ENCODE data around the gene PVALB.
A peak's percentile ranks its signal among the peaks of the same experiment; 100 is the strongest.

The PVALB gene

DNA sequence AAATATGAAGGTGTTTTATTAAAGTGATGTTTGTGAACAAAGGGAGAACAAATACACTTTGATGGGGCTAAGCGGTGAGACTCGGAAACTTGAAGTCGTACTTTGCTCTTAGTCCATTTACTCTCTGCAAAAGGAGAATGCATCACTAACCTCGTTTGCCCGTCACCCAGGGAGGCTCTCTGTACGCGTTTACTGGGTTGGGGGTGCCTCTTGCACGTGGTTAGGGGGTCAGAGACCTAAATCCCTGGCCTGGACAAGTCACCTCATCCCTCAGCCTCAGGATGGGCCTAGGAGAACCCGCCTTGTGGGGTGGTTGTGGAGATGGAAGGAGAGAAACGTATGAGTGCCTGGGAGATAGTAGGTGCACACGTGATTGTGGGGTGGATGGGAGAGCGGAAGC lies 40.1 kb downstream of the PVALB start:
- no peak overlapping the region for H3K27ac ChIP-seq
- DNase-seq (ENCODE audit: low read depth, low spot score), result no peak

DNA sequence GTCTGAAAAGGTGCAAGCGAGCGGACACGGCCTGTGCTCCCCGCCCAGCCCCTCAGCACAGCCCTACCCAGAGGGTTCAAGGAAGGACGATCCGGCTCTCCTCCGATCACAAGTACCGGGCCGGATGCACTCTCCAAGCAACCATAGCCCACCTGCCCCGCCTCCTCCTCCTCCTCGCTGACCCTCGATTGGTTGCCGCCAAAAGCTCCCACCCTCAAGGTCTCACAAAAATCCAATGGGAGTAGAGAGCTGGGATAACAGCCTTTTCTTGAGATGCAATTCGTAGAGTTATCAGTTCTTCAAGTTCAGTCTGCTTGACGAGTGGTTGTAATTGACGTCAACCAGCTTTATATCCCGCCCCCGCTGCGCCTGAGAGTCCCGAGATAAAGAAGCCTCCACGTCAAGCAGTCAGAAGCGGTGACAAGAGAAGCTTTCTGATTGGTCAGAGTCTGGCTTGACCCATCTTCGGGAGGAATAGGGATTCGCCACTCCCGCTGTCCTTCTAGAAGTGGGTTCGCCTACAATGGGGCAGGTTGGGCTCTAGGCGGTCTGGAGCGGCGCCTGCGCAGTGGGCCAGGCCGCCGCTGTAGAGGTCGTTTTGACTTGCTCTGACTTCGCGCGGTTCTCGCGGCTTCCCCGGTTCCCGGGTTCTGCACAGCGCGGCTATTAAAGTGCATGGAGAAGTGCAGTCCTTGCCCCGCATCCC lies 40.7 kb downstream of the PVALB start, which contains the start of gene IFT27:
Gene IFT27, minus strand, starts transcription at position 156 of the 706 bp plus-strand sequence. CDS start 412 bp downstream, outside the sequence.
- no peak within 1 kb of the TSS for H3K27ac ChIP-seq

GRCh38 chr22:36775586-36775963 lies 41.3 kb downstream of the PVALB start:
- no peak overlapping the region for H3K27ac ChIP-seq
- DNase-seq (ENCODE audit: low read depth, low spot score), result no peak

More for the DNA sequence above, 40.7 kb downstream of the PVALB start, which contains the start of gene IFT27:
- peak; percentile 100 for DNase-seq (ENCODE audit: low read depth, low spot score)

DNA sequence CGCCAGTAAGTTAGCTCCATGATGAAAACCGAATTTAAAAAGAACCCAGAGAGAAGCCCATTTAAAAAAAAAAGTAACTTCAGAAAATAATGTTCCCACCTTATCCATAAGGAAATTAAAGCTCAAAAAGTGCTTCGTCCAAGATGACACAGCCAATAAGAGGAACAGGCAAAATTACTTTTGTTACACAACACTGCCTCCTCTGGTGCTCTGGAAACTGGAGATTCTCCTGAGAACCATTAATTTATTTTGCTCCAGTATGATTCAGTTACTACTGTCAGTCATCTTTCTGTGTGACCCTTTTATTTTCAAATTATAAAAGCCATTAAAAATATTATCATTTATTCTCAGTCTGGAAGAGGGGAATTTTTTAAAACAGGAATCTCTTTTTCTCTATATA lies 42.9 kb downstream of the PVALB start:
- no peak for DNase-seq (ENCODE audit: low read depth, low spot score)
- H3K27ac ChIP-seq, result no peak overlapping the region

DNA sequence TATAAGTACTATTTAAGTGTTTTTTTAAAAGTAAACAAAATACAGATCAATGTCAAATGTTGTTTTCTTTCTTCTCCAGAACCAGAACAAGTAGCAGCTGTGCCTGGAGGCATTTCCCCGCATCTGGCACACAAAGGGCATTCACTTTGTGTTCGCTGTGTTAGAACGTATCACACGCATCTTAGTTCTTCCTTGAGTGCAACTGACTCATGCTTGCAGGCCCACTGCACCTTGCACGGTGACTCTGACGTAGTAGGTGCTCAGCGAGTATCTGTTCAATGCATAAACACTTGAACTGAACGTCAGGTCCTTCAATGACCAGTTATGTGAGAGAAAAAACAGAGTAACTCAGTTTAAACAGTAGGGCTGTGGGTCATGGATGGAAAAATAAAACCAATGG lies 44.4 kb downstream of the PVALB start:
- H3K27ac ChIP-seq, result no peak overlapping the region
- no peak for DNase-seq (ENCODE audit: low read depth, low spot score)

DNA sequence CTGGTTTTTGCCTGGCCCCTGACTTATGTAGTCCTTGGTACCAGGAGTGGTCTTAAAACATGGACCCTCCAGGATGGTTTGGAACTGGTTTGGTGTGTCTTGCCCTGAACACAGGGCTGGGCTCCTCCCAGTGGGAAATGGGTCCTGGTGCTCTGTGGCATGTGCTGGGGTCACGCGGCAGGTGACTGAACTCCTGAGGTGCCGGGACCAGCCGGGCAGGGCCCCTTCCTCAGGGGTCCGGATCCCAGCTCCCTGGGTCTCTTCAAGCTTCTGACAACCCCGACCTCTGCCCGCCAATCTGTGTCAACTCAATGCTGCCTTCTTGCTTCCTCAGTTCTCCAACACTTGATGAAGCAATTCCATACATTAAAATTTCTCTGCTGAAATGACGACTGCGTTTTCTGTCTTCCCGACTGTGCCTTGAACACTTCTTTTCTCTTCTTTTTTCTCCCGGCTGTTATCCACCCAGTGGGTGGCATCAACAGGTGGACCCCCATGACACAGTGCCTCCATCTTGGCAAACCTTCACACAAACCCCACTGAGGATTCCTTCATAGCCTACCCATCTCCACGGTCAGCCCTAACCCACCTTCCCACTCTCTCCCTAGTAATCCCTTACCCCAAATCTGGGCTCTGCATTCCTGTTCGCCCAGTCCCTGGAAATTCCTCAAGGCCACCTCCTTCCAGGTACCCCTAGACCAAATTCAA lies 45.3 kb downstream of the PVALB start:
- H3K27ac ChIP-seq, result no peak overlapping the region
- no peak for DNase-seq (ENCODE audit: low read depth, low spot score)

GRCh38 chr22:36770513-36771231 lies 46.2 kb downstream of the PVALB start:
- no peak for DNase-seq (ENCODE audit: low read depth, low spot score)
- H3K27ac ChIP-seq, result no peak overlapping the region

DNA sequence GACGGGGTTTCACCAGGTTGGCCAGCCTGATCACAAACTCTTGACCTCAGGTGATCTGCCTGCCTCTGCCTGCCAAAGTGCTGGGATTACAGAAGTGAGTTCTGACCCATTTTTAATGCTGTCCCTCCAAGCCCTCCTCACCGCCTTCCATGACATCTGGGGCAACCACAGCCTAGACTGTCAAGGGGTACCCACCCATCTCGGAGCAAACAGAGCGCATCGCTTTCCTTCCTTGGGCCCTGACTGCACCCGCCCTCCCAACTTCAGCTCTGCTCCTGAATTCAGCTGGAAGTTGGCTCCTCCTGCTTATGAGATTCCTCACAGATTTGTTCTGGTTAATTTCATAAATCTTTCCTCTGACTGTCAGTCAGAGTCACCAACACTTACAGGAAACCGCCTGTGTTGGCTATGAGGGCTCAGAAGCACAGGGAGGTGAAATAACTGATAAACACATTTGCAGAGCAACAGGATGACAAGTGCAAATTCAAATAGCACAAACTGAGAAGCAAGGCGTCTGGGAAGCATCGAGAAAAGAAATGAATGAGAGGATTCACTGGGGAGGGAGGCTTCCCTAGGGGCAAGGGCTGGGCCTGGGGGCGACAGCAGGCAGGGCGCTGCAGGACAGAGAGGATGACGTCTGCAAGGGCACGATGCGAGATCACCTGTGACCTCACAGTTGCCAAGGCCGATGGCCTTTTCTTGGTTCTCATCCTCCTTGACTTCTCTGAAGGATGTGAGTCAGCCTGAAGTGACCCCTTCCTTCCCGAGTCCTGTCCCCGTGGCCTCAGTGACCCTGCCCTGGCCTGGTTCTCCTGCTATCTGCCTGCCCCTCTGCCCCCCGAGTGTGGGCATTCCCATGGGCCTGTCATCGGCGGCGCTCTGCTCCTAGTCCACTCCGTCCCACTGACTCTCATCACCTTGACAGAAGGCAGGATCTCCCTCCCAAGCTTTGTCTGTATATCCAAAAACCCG lies 47.0 kb downstream of the PVALB start:
- H3K27ac ChIP-seq, result no peak overlapping the region
- no peak for DNase-seq (ENCODE audit: low read depth, low spot score)

DNA sequence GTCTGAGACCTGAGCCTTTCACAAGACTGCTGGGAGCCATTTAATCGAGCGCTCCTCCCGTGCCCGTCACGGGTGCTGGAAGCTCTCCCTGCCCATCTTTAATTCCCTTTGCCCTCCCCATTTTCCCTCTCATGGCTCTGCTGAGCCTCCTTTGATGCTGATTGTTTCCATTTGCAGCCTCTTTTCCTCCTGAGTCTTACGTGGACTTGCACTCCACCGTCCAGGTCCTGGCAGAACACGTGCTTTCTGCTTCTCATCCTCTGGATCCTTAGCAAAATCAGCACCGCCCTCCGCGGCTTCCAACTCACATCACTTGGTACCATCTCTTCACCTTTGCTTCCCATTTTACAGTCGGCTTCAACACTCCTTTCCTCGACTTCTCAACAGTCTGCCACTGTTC lies 48.2 kb downstream of the PVALB start:
- no peak for DNase-seq (ENCODE audit: low read depth, low spot score)
- H3K27ac ChIP-seq, result no peak overlapping the region

DNA sequence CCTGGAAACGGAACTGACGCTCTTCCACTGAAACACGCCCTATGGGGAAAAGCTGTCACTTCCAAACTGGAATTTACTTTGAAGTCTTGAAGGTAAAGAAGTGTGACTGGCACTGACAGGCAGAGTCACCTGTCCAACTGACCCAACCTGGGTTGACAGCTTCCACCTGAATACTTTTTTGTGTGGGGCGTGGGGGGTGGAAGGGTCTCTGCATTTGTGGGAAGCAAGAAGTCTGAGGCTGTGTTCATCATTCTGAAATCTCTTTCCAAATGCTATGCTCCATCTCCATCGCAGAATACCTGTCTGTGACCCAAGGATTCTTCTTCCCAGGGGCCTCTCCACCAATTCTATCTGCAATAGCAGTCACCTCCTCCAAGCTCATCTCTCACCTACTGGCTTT lies 48.7 kb downstream of the PVALB start:
- DNase-seq (ENCODE audit: low read depth, low spot score), result no peak

GRCh38 chr22:36767035-36767775 lies 49.6 kb downstream of the PVALB start:
- no peak overlapping the region for H3K27ac ChIP-seq

More for the DNA sequence above, 48.7 kb downstream of the PVALB start:
- no peak overlapping the region for H3K27ac ChIP-seq

DNA sequence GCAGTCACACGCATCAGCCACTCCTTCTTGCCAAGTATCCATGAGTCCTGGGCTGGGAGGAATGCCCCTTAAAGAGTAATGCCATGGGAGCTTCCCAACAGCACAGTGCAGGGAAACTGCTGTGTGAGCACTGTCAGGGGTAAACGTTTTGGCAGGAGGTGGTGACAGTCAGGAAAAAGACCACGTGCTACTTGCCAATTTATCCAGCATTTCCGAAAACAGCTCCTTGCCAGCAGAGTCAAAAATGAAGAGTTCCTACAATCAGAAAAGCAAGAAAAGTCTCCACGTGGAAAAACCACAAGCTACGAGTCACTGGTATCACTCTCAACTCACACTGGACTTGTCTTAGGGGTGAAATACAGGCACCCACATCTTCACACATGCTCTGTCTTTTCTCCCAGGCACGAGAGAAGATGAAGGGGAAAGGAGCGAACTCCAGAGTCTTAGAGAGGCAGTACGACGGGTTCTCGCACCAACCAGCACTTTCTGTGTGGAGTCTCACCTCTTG lies 50.8 kb downstream of the PVALB start:
- no peak overlapping the region for H3K27ac ChIP-seq
- DNase-seq (ENCODE audit: low read depth, low spot score), result no peak

More at GRCh38 chr22:36767035-36767775, 49.6 kb downstream of the PVALB start:
- DNase-seq (ENCODE audit: low read depth, low spot score), result no peak

- H3K27ac ChIP-seq, result no peak overlapping the region
- DNase-seq (ENCODE audit: low read depth, low spot score), result no peak
Measured at GRCh38 chr22:36765131-36765942, 51.5 kb downstream of the PVALB start.

GRCh38 chr22:36764641-36765040 lies 52.2 kb downstream of the PVALB start:
- no peak overlapping the region for H3K27ac ChIP-seq
- no peak for DNase-seq (ENCODE audit: low read depth, low spot score)

- H3K27ac ChIP-seq, result no peak overlapping the region
- no peak for DNase-seq (ENCODE audit: low read depth, low spot score)
Measured at GRCh38 chr22:36764060-36764459, 52.8 kb downstream of the PVALB start.

DNA sequence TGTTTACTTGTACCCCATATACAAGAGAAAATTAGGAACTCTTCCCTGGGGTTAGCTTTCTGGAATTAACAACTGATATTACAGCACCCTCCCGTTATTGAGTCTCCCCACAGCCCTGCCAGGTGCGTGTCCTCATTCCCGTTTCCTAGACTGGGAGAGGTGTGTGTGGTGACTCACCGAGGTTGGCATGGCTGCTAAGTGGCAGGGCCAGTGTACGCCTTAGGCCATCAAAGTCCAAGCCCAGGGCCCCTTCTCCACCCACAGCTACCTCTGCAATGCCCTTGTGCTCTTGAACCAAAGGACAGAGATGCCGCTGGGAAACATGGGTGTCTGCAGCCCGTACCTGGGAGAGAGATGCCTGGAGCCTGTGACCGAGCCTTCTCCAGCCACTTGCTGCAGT lies 53.3 kb downstream of the PVALB start:
- no peak for DNase-seq (ENCODE audit: low read depth, low spot score)
- no peak overlapping the region for H3K27ac ChIP-seq

- no peak overlapping the region for H3K27ac ChIP-seq
- no peak for DNase-seq (ENCODE audit: low read depth, low spot score)
Measured at GRCh38 chr22:36762687-36763260, 54.1 kb downstream of the PVALB start.

All from epithelial cell of prostate (primary cell).